ENCODE data around the gene PSME3IP1. TPM values are rescaled to one million over a fixed set of nuclear protein-coding genes. Genes with fewer than 3 reads are reported as not detected.
"Not testable (repeated sequence)": the region's sequence is repeated elsewhere in the genome, so short reads cannot be mapped to it uniquely, and the experiment has no call there.

Gene PSME3IP1
- total RNA-seq, 1 donor from 2014 or later, result 51.3 TPM

- peaks cover 36% of the 10 kb centered on the region for H3K4me1 Mint-ChIP-seq (ENCODE audit: low read depth)
- H3K9me3 Mint-ChIP-seq (ENCODE audit: low read depth), result no peaks in the 10 kb centered on the region
- H3K36me3 Mint-ChIP-seq (ENCODE audit: low read depth), result no peaks in the 10 kb centered on the region
- H3K27me3 Mint-ChIP-seq (ENCODE audit: low read depth), result no peaks in the 10 kb centered on the region
- DNase-seq (ENCODE audit: low spot score), result no peak
- no peak overlapping the region for H3K4me3 Mint-ChIP-seq (ENCODE audit: unreplicated experiment)
- TF ChIP-seq, protein P1, sequence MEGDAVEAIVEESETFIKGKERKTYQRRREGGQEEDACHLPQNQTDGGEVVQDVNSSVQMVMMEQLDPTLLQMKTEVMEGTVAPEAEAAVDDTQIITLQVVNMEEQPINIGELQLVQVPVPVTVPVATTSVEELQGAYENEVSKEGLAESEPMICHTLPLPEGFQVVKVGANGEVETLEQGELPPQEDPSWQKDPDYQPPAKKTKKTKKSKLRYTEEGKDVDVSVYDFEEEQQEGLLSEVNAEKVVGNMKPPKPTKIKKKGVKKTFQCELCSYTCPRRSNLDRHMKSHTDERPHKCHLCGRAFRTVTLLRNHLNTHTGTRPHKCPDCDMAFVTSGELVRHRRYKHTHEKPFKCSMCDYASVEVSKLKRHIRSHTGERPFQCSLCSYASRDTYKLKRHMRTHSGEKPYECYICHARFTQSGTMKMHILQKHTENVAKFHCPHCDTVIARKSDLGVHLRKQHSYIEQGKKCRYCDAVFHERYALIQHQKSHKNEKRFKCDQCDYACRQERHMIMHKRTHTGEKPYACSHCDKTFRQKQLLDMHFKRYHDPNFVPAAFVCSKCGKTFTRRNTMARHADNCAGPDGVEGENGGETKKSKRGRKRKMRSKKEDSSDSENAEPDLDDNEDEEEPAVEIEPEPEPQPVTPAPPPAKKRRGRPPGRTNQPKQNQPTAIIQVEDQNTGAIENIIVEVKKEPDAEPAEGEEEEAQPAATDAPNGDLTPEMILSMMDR (IDR thresholded peaks at IDR 0.05), result no peak
- peak overlapping the region; percentile 5 for H3K27ac Mint-ChIP-seq (ENCODE audit: unreplicated experiment)
These were observed 74.4 kb downstream of the PSME3IP1 start for GRCh38 chr16:57111420-57111819.

DNA sequence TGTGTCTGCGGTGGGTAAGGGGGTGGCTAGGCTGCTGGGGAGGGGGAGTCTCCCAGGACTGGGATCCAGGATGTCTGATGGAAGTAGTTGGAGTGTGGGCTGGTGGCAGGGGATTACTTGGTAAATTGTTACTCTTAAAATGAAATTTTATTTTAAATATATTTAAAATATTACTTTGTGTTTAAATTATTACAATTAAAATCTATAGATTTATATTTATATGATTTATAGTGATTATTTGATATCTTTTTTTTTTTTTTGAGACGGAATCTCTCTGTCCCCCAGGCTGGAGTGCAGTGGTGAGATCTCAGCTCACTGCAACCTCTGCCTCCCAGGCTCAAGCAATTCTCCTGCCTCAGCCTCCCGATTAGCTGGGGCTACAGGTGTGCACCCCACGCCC lies 74.9 kb downstream of the PSME3IP1 start:
- TF ChIP-seq, protein P1 (IDR thresholded peaks at IDR 0.05), result no peak
- peaks cover 32% of the 10 kb centered on the region for H3K4me1 Mint-ChIP-seq (ENCODE audit: low read depth)
- no peak for DNase-seq (ENCODE audit: low spot score)
- no peak overlapping the region for H3K27ac Mint-ChIP-seq (ENCODE audit: unreplicated experiment)
- no peaks in the 10 kb centered on the region for H3K36me3 Mint-ChIP-seq (ENCODE audit: low read depth)
- no peaks in the 10 kb centered on the region for H3K9me3 Mint-ChIP-seq (ENCODE audit: low read depth)
- no peaks in the 10 kb centered on the region for H3K27me3 Mint-ChIP-seq (ENCODE audit: low read depth)
- H3K4me3 Mint-ChIP-seq (ENCODE audit: unreplicated experiment), result no peak overlapping the region

DNA sequence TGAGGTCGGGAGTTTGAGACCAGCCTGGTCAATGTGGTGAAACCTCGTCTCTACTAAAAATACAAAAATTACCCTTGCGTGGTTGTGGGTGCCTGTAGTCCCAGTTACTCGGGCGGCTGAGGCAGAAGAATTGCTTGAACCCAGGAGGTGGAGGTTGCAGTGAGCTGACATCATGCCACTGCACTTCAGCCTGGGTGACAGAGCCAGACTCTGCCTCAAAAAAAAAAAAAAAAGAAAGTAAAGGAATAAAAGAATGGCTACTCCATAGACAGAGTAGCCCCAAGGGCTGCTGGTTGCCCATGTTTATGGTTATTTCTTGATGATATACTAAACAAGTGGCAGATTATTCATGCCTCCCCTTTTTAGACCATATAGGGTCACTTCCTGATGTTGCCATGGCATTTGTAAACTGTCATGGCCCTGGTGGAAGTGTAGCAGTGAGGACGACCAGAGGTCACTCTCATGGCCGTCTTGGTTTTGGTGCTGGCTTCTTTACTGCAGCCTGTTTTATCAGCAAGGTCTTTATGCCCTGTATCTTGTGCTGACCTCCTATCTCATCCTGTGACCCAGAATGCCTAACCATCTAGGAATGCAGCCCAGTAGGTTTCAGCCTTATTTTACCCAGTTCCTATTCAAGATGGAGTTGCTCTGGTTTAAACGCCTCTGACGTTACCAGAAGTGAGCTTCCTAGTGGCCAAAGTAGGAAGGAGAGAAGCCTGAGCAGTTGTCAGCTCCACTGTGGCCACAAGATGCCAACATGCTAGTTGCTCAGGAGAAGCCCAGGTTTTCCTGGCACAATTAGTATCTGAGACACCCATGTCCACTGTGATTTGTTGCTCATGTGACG lies 76.4 kb downstream of the PSME3IP1 start:
- not testable (repeated sequence) for H3K9me3 Mint-ChIP-seq (ENCODE audit: low read depth); H3K27me3 Mint-ChIP-seq (ENCODE audit: low read depth); H3K36me3 Mint-ChIP-seq (ENCODE audit: low read depth); DNase-seq (ENCODE audit: low spot score); H3K27ac Mint-ChIP-seq (ENCODE audit: unreplicated experiment); H3K4me3 Mint-ChIP-seq (ENCODE audit: unreplicated experiment)
- H3K4me1 Mint-ChIP-seq (ENCODE audit: low read depth), result peaks cover 28% of the 10 kb centered on the region

DNA sequence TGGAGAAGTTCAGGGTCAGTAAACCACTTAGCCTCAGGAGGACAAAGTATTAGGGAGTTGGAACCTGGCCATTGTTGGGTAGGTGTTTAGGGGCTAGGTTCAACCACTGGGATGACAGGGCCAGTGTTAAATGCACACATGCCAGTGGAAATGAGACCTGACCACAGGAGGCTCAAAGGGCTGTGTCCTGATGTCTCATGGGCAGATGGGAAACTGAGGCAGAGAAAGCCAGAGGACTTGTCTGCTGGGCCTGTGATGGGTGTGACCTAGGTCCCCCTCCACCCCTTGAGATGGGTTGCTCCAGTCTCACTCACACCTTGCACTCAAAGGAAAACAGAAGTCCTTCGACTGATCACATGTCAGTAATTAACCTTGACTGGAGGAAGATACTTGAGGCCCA lies 77.4 kb downstream of the PSME3IP1 start:
- Mint-ChIP-seq H3K9me3 (ENCODE audit: low read depth) (no peaks in the 10 kb centered on the region), H3K4me1 (ENCODE audit: low read depth) (peaks cover 27% of the 10 kb centered on the region), H3K4me3 (ENCODE audit: unreplicated experiment) (no peak overlapping the region), H3K36me3 (ENCODE audit: low read depth) (no peaks in the 10 kb centered on the region), H3K27me3 (ENCODE audit: low read depth) (no peaks in the 10 kb centered on the region), H3K27ac (ENCODE audit: unreplicated experiment) (no peak overlapping the region)
- TF ChIP-seq, protein P1 (IDR thresholded peaks at IDR 0.05), result no peak
- DNase-seq (ENCODE audit: low spot score), result no peak

DNA sequence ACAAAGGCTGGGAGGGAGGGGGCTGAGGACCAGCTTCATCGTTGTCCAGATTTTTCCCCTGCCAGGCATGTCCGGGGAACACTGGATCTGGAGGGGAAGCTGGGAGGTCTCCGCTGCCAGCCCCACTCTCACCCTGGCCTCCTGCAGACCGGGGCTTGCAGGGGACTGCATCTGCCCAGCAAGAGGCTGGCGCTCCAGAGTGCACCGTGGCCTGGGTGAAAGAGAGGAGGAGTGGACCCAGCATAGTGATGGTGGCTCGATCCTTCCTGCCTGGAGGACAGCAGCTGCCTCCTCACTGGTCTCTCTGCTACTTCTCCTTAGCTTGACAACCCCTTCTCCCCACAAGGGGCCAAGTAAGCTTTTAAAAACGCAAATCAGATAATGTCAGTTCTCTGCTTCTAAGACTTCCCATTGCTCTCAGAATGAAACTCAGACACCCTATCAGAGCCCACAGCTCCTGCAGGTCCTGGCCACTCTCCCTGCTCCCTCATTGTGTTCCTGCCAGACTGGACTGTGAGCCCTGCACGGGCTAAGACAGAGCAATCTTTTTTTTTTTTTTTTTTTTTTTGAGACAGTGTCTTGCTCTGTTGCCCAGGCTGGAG lies 78.4 kb downstream of the PSME3IP1 start:
- no peak for DNase-seq (ENCODE audit: low spot score)
- H3K4me1 Mint-ChIP-seq (ENCODE audit: low read depth), result peaks cover 17% of the 10 kb centered on the region
- H3K27me3 Mint-ChIP-seq (ENCODE audit: low read depth), result no peaks in the 10 kb centered on the region
- H3K4me3 Mint-ChIP-seq (ENCODE audit: unreplicated experiment), result no peak overlapping the region
- TF ChIP-seq, protein P1 (IDR thresholded peaks at IDR 0.05), result no peak
- H3K27ac Mint-ChIP-seq (ENCODE audit: unreplicated experiment), result no peak overlapping the region
- no peaks in the 10 kb centered on the region for H3K36me3 Mint-ChIP-seq (ENCODE audit: low read depth)
- no peaks in the 10 kb centered on the region for H3K9me3 Mint-ChIP-seq (ENCODE audit: low read depth)

Data from chondrocyte (in vitro differentiated cells).